Epithelial cell of prostate (primary cell): ENCODE data around the gene CRYBB3.

Experiments used
- DNase-seq: peaks from one replicate; pipeline ENCODE4 v3.0.0-alpha.2; 2011; ENCODE audit warnings: low read depth, low spot score
- H3K27ac ChIP-seq: fragments of 450-650 bp; 2 replicates; pipeline ENCODE4 v1.5.1; 2017; ENCODE audit warnings: mild to moderate bottlenecking

Gene CRYBB3

GRCh38 chr22:25199731-25200520, at the start of gene CRYBB3:
Gene CRYBB3 (plus strand): TSS chr22:25199858. CDS start chr22:25201397, 1,539 bp downstream.
- no peak for DNase-seq
- H3K27ac ChIP-seq, result no peak within 1 kb of the TSS

GRCh38 chr22:25153961-25154666, 45.5 kb upstream of the CRYBB3 start:
- peak overlapping the region; percentile 48 for H3K27ac ChIP-seq

GRCh38 chr22:25154667-25154999, 45.0 kb upstream of the CRYBB3 start:
- peak overlapping the region; percentile 48 for H3K27ac ChIP-seq
- DNase-seq, result no peak

More at GRCh38 chr22:25153961-25154666, 45.5 kb upstream of the CRYBB3 start:
- DNase-seq, result peak; percentile 59

- no peak for DNase-seq
- H3K27ac ChIP-seq, result no peak overlapping the region
Measured at GRCh38 chr22:25156736-25157135, 42.9 kb upstream of the CRYBB3 start.

GRCh38 chr22:25159028-25159427, 40.6 kb upstream of the CRYBB3 start:
- H3K27ac ChIP-seq, result no peak overlapping the region
- no peak for DNase-seq

- no peak overlapping the region for H3K27ac ChIP-seq
- DNase-seq, result no peak
Measured at GRCh38 chr22:25160120-25160996, 39.3 kb upstream of the CRYBB3 start.

- H3K27ac ChIP-seq, result no peak overlapping the region
- DNase-seq, result no peak
Measured at GRCh38 chr22:25161017-25161915, 38.4 kb upstream of the CRYBB3 start.

GRCh38 chr22:25161916-25162530, 37.6 kb upstream of the CRYBB3 start:
- H3K27ac ChIP-seq, result no peak overlapping the region
- no peak for DNase-seq

- DNase-seq, result no peak
- no peak overlapping the region for H3K27ac ChIP-seq
Measured at GRCh38 chr22:25162561-25162960, 37.1 kb upstream of the CRYBB3 start.

- H3K27ac ChIP-seq, result no peak overlapping the region
- DNase-seq, result no peak
Measured at GRCh38 chr22:25165785-25166184, 33.9 kb upstream of the CRYBB3 start.

GRCh38 chr22:25166266-25167040, 33.2 kb upstream of the CRYBB3 start:
- DNase-seq, result no peak
- no peak overlapping the region for H3K27ac ChIP-seq

GRCh38 chr22:25167082-25167481, 32.6 kb upstream of the CRYBB3 start:
- DNase-seq, result no peak
- H3K27ac ChIP-seq, result no peak overlapping the region

GRCh38 chr22:25167834-25168601, 31.6 kb upstream of the CRYBB3 start:
- no peak overlapping the region for H3K27ac ChIP-seq
- no peak for DNase-seq

GRCh38 chr22:25169278-25170031, 30.2 kb upstream of the CRYBB3 start:
- peak; percentile 22 for DNase-seq
- H3K27ac ChIP-seq, result peak overlapping the region; percentile 36

- DNase-seq, result no peak
- H3K27ac ChIP-seq, result no peak overlapping the region
Measured at GRCh38 chr22:25170426-25170980, 29.2 kb upstream of the CRYBB3 start.

GRCh38 chr22:25172153-25172552, 27.5 kb upstream of the CRYBB3 start:
- no peak for DNase-seq
- no peak overlapping the region for H3K27ac ChIP-seq
